ENCODE measurements around the gene PDS5B. TPM values are rescaled to one million over a fixed set of nuclear protein-coding genes. Genes with fewer than 3 reads are reported as not detected.

PDS5B gene
- total and polyA plus RNA-seq, 10 donors, result 4.5 to 65.9 (median 50.9) TPM

GRCh38 chr13:32627793-32628192 lies 41.5 kb downstream of the PDS5B start:
- Histone ChIP-seq H3K27ac (no peak overlapping the region), H3K27me3 (replicated peaks in 1 of 7) (no peaks in the 10 kb centered on the region), H3K4me3 (no peak overlapping the region), H3K36me3 (peaks cover 0 to 6% (median 0%) of the 10 kb centered on the region in 6 donors), H3K9me3 (peaks cover 0 to 12% (median 9%) of the 10 kb centered on the region in 8 donors), H3K4me1 (peaks cover 0 to 50% (median 22%) of the 10 kb centered on the region in 6 donors)
- no peak for DNase-seq
- WGBS, 5 donors, result 21 to 58% (median 37%) methylated on average over 1 of the region's 1 CpG
- TF ChIP-seq CTCF (IDR thresholded peaks at IDR 0.05 in 8 of 11, conservative IDR thresholded peaks at IDR 0.05 in 3 of 11), result no peak
- TF ChIP-seq POLR2AphosphoS5 (IDR thresholded peaks at IDR 0.05), result no peak
- no peak for TF ChIP-seq POLR2A (IDR thresholded peaks at IDR 0.05)
- intact Hi-C loops (cut with DNase I; ENCODE audit: low total_unique reads), result no loop called here

GRCh38 chr13:32629313-32629712 lies 43.1 kb downstream of the PDS5B start:
- WGBS, 5 donors, result 93 to 100% (median 97%) methylated on average over 2 of the region's 2 CpGs
- TF ChIP-seq POLR2A (IDR thresholded peaks at IDR 0.05) (no peak), POLR2AphosphoS5 (IDR thresholded peaks at IDR 0.05) (no peak), CTCF (IDR thresholded peaks at IDR 0.05 in 8 of 11, conservative IDR thresholded peaks at IDR 0.05 in 3 of 11) (no peak)
- Histone ChIP-seq H3K27ac (no peak overlapping the region), H3K36me3 (peaks cover 0 to 6% (median 0%) of the 10 kb centered on the region in 6 donors), H3K27me3 (replicated peaks in 1 of 7) (no peaks in the 10 kb centered on the region), H3K9me3 (no peaks in the 10 kb centered on the region), H3K4me1 (peaks cover 0 to 65% (median 33%) of the 10 kb centered on the region in 6 donors), H3K4me3 (no peak overlapping the region)
- no peak for DNase-seq
- intact Hi-C loops (cut with DNase I; ENCODE audit: low total_unique reads), result no loop called here

GRCh38 chr13:32629866-32630265 lies 43.6 kb downstream of the PDS5B start:
- WGBS, 5 donors, result 79 to 91% (median 80%) methylated on average over 1 of the region's 1 CpG

More at GRCh38 chr13:32629866-32630265, 43.6 kb downstream of the PDS5B start:
- H3K36me3 ChIP-seq, result peaks cover 0 to 6% (median 0%) of the 10 kb centered on the region in 6 donors
- no peak for DNase-seq
- H3K4me3 ChIP-seq, result no peak overlapping the region
- no peak overlapping the region for H3K27ac ChIP-seq
- H3K4me1 ChIP-seq, result peaks cover 0 to 64% (median 31%) of the 10 kb centered on the region in 6 donors
- H3K9me3 ChIP-seq, result no peaks in the 10 kb centered on the region
- intact Hi-C loops (cut with DNase I; ENCODE audit: low total_unique reads), result no loop called here
- TF ChIP-seq POLR2AphosphoS5 (IDR thresholded peaks at IDR 0.05), result no peak
- no peak for TF ChIP-seq POLR2A (IDR thresholded peaks at IDR 0.05)
- no peak for TF ChIP-seq CTCF (IDR thresholded peaks at IDR 0.05 in 8 of 11, conservative IDR thresholded peaks at IDR 0.05 in 3 of 11)
- H3K27me3 ChIP-seq (replicated peaks in 1 of 7), result no peaks in the 10 kb centered on the region

All from spleen (tissue), 11 donors.